Stimulated activated CD8-positive, alpha-beta memory T cell treated with anti-CD3 and anti-CD28 coated beads, Interleukin-12 subunit alpha, Interleukin-12 subunit beta, amount 100 ng/mL, for 24 hours (primary cell): Measurements from ENCODE around the gene CPO.

Experiments used
- DNase-seq: peaks from one replicate; pipeline ENCODE4 v3.0.0-alpha.2; 2020; ENCODE audit errors: extremely low read depth

Gene CPO

GRCh38 chr2:207014424-207014823, 75.1 kb downstream of the CPO start:
- no peak for DNase-seq

GRCh38 chr2:207015901-207016300, 76.6 kb downstream of the CPO start:
- no peak for DNase-seq
